GOT3 (cell line): ENCODE measurements around the gene CDH20.
A peak's percentile ranks its signal among the peaks of the same experiment; 100 is the strongest.

ENCODE experiments used
- DNase-seq: peaks from one replicate; lab custom pipeline; 2025; ENCODE audit warnings: mixed read lengths; lab: John Stamatoyannopoulos, UW

The CDH20 gene

GRCh38 chr18:61575419-61575818 is 242.2 kb downstream of the CDH20 start:
- no peak for DNase-seq

GRCh38 chr18:61578846-61579245 is 245.6 kb downstream of the CDH20 start:
- DNase-seq = no peak

DNA sequence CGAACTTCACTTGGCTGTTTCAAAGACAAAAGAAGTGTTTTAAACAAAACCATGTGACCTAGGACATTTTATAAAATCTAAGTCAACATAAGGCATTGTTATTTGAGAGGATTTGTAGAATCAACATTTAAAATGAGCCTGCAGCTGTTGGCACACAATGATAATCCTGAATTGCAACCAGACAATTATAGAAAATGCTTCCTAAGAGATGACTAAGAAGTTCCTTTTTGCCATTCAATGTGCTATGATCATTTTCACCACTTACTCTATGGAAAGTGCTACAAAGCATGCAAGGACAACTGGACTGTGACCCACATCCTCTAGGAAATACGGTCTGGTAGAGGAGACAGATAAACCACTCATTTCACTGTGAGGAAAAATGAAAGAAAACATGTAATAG is 246.4 kb downstream of the CDH20 start:
- no peak for DNase-seq

DNA sequence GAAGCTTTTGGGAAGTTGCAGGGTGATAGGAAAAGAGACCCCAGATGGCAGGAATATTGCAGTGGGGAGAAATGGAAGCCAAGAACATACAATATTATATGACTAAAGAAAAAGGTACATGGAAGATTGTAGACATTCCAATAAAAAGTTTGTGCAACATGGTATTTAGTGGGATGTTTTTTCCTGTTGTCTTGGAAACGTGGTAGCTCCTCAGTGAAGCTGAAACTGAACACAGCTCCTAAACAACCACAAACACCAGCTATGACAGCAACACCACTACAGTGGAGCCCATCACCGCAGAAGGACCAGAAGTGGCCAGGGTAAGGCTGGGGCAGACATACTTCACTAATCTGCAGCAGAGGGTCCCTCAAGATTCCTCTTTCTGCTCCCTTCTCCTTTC is 246.8 kb downstream of the CDH20 start:
- DNase-seq = no peak

DNA sequence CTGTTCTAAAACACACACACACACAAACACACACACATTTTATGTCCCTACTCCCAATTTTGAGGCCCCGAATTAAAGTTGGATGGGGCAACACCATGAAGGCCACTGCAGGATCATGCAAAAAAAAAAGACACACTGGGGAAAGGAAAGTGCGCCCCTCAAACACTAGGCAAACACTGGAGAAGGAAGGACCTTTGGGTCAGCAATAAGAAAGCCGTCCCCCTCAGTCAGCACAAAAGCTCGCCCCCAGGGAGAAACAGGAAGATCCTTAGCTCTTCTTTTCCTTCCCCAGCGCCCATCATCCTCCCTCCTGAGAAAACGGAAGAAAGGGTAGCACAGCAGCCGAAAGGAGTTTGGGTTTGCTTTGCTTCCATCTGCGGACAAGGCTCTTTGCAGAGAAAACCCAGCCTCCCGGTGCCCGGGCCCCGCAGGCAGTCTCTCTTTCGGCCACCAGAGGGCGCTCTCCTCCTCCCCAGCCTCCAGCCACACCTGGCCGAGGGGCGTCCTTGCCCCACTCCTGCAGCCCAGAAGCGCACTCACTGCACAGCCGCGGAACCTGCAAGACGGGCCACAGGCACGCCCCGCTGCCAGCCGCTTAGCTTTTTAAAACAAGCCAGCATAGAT is 248.5 kb downstream of the CDH20 start:
- DNase-seq = peak; percentile 18

GRCh38 chr18:61582202-61582710 is 249.0 kb downstream of the CDH20 start:
- no peak for DNase-seq

GRCh38 chr18:61583548-61583947 is 250.3 kb downstream of the CDH20 start:
- no peak for DNase-seq

GRCh38 chr18:61587865-61588264 is 254.6 kb downstream of the CDH20 start:
- no peak for DNase-seq

GRCh38 chr18:61589053-61589723 is 256.0 kb downstream of the CDH20 start:
- no peak for DNase-seq

DNA sequence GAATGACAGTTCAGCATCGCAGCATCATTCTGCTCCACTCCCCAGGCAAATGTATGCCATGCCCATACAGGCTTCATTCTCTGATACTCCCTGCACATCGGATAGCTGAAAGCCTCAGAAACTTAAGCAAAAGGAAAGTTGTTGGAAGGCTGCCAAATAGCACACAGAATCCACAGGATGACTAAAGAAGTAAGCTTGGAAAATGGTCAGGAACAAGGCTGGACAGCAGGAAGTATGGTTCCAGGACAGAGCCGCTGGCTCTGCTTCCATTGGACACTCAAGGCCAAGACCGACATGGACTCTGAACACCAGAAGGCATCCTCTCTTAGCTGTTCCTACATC is 256.5 kb downstream of the CDH20 start:
- DNase-seq = no peak

GRCh38 chr18:61591253-61591652 is 258.0 kb downstream of the CDH20 start:
- DNase-seq = no peak

- DNase-seq = no peak
Observed at GRCh38 chr18:61595615-61596251, 262.5 kb downstream of the CDH20 start.

DNA sequence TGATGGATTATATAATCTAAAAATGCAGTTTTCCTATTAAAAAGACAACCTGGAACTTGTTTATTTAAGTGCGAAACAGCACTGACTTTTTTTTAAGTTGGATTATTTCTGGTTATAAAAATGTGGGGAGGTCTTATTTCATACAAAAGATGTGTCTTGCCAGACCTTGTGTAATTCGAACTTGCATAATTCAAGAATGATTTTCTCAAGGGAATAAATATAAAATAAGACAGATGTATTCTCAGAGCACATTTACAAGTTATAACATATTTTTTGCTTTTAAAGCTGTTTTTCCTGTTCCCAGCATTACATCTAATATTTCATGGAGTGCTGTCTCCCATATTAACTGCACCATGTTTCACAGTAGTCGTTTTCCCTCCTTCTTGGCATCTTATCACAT is 263.1 kb downstream of the CDH20 start:
- no peak for DNase-seq

- DNase-seq = no peak
Observed at GRCh38 chr18:61597316-61597715, 264.1 kb downstream of the CDH20 start.

GRCh38 chr18:61600422-61600821 is 267.2 kb downstream of the CDH20 start:
- DNase-seq = no peak

GRCh38 chr18:61602836-61603235 is 269.6 kb downstream of the CDH20 start:
- DNase-seq = no peak
